H1 (cell line): ENCODE measurements around the gene NFYB. TPM values are rescaled to one million over a fixed set of nuclear protein-coding genes. Genes with fewer than 3 reads are reported as not detected.

Source experiments
- CTCF ChIA-PET: fragments of 300-600 bp; sonication (Branson Sonifier 250); formaldehyde crosslinking; loops from one replicate; lab custom pipeline; 2021; ENCODE audit not compliant: partially characterized antibody; lab: Charles Lee
- POLR2A ChIA-PET: fragments of 300-600 bp; sonication (Branson Sonifier 250); formaldehyde crosslinking; loops from one replicate; lab custom pipeline; 2021; ENCODE audit warnings: inconsistent platforms; ENCODE audit not compliant: partially characterized antibody; lab: Charles Lee
- DNase-seq, 2 experiments: peaks; one replicate each; pipeline versions ENCODE4 v3.0.0 to v3.0.0-alpha.2; 2010 to 2022; ENCODE audit warnings: low spot score in 2 of 2, low read depth in 1 of 2, mixed read lengths in 1 of 2
- FAIRE-seq: peaks from 2 replicates; lab custom pipeline; 2011; peaks lifted over from hg19 to GRCh38; lab: Jason Lieb, UNC
- H2AFZ ChIP-seq: 2 replicates; pipeline ENCODE4 v1.8.1; 2012; ENCODE audit warnings: low read length, inconsistent platforms
- H2AK5ac ChIP-seq: 2 replicates; pipeline ENCODE4 v1.6.1; 2013; ENCODE audit warnings: low read depth, low read length
- H2BK120ac ChIP-seq: replicated peaks from 2 replicates; pipeline ENCODE3; 2013; ENCODE audit warnings: low read depth, low read length, inconsistent platforms
- H2BK12ac ChIP-seq: 2 replicates; pipeline ENCODE4 v1.6.1; 2013; ENCODE audit warnings: low read depth, low read length
- H2BK15ac ChIP-seq: 2 replicates; pipeline ENCODE4 v1.6.1; 2013; ENCODE audit warnings: low read length
- H2BK20ac ChIP-seq: 2 replicates; pipeline ENCODE4 v1.6.1; 2013; ENCODE audit warnings: low read length
- H2BK5ac ChIP-seq: 2 replicates; pipeline ENCODE4 v1.6.1; 2013; ENCODE audit warnings: low read depth, low read length
- H3K14ac ChIP-seq: 2 replicates; pipeline ENCODE4 v1.6.1; 2013; ENCODE audit warnings: inconsistent platforms; ENCODE audit not compliant: insufficient read length
- H3K18ac ChIP-seq: 2 replicates; pipeline ENCODE4 v1.6.1; 2013; ENCODE audit warnings: low read length; ENCODE audit errors: extremely low read depth
- H3K23ac ChIP-seq: 2 replicates; pipeline ENCODE4 v1.6.1; 2013; ENCODE audit warnings: inconsistent platforms; ENCODE audit not compliant: insufficient read length
- H3K23me2 ChIP-seq: 2 replicates; pipeline ENCODE4 v1.6.1; 2013; ENCODE audit warnings: low read depth, low read length
- H3K27ac ChIP-seq: 2 replicates; pipeline ENCODE4 v1.6.1; 2011; ENCODE audit warnings: low read depth, low read length, inconsistent platforms
- H3K27me3 ChIP-seq, 4 experiments: replicated peaks in 1 of 4; 1 replicate in 1 of 4; 2 replicates in 3 of 4; pipeline versions ENCODE4 v1.6.1 to v1.8.1; 2011 to 2013; ENCODE audit warnings: low read length in 3 of 4, mild to moderate bottlenecking in 3 of 4, inconsistent platforms in 2 of 4, mixed read lengths in 2 of 4, moderate library complexity in 1 of 4; ENCODE audit not compliant: control insufficient read depth in 3 of 4, insufficient read depth in 3 of 4; ENCODE audit errors: extremely low read depth in 1 of 4
- H3K36me3 ChIP-seq, 4 experiments: 2 replicates each; pipeline versions ENCODE4 v1.6.1 to v1.8.1; 2011 to 2013; ENCODE audit warnings: mild to moderate bottlenecking in 4 of 4, low read length in 3 of 4, moderate library complexity in 2 of 4, control low read depth in 1 of 4, inconsistent platforms in 1 of 4; ENCODE audit not compliant: insufficient read depth in 4 of 4, control insufficient read depth in 2 of 4
- H3K4ac ChIP-seq: replicated peaks from 2 replicates; pipeline ENCODE3; 2013; ENCODE audit warnings: low read length, low read depth, mixed read lengths, inconsistent platforms; ENCODE audit not compliant: insufficient read length
- H3K4me1 ChIP-seq, 4 experiments: replicated peaks in 1 of 4; 1 replicate in 1 of 4; 2 replicates in 3 of 4; pipeline versions ENCODE4 v1.6.1 to v1.8.1; 2011 to 2013; ENCODE audit warnings: low read length in 3 of 4, inconsistent platforms in 2 of 4, mixed read lengths in 1 of 4; ENCODE audit not compliant: insufficient read depth in 4 of 4, control insufficient read depth in 3 of 4
- H3K4me2 ChIP-seq, 2 experiments: 2 replicates each; pipeline versions ENCODE4 v1.6.1 to v1.8.1; 2011 to 2013; ENCODE audit warnings: low read depth in 2 of 2, low read length in 2 of 2, control low read depth in 1 of 2, inconsistent platforms in 1 of 2, mild to moderate bottlenecking in 1 of 2; ENCODE audit not compliant: insufficient read depth in 1 of 2
- H3K4me3 ChIP-seq, 4 experiments: fragments of 200-600, 300-600 bp in 1 of 4; sonication (generic), shearing (Covaris generic), sonication (Bioruptor Twin) in 1 of 4; 2 replicates each; pipeline versions ENCODE4 v1.5.1 to v1.8.1; 2011 to 2016; ENCODE audit warnings: low read length in 4 of 4, low read depth in 3 of 4, control low read depth in 2 of 4, inconsistent platforms in 2 of 4, mild to moderate bottlenecking in 2 of 4, mixed read lengths in 1 of 4, moderate library complexity in 1 of 4; ENCODE audit not compliant: insufficient read depth in 2 of 4; ENCODE audit errors: extremely low read depth in 1 of 4
- H3K56ac ChIP-seq: replicated peaks from 2 replicates; pipeline ENCODE3; 2013; ENCODE audit warnings: low read depth, mild to moderate bottlenecking, mixed read lengths, low read length, inconsistent platforms; ENCODE audit not compliant: insufficient read length
- H3K79me1 ChIP-seq: 2 replicates; pipeline ENCODE4 v1.6.1; 2013; ENCODE audit warnings: low read depth, low read length, control low read depth
- H3K79me2 ChIP-seq, 2 experiments: 2 replicates each; pipeline versions ENCODE4 v1.6.1 to v1.8.1; 2012 to 2013; ENCODE audit warnings: low read length in 2 of 2, mild to moderate bottlenecking in 2 of 2, inconsistent platforms in 1 of 2; ENCODE audit not compliant: insufficient read depth in 2 of 2, control insufficient read depth in 1 of 2
- H3K9ac ChIP-seq, 4 experiments: replicated peaks in 1 of 4; 1 replicate in 1 of 4; 2 replicates in 3 of 4; pipeline versions ENCODE4 v1.6.1 to v1.8.1; 2011 to 2013; ENCODE audit warnings: low read depth in 3 of 4, low read length in 3 of 4, control low read depth in 2 of 4, mild to moderate bottlenecking in 2 of 4, moderate library complexity in 2 of 4, inconsistent platforms in 1 of 4; ENCODE audit errors: extremely low read depth in 1 of 4
- H3K9me3 ChIP-seq, 2 experiments: 2 replicates each; pipeline versions ENCODE4 v1.6.1 to v1.8.1; 2012 to 2013; ENCODE audit warnings: mild to moderate bottlenecking in 2 of 2, moderate library complexity in 2 of 2, control low read depth in 1 of 2, inconsistent platforms in 1 of 2, low read depth in 1 of 2, low read length in 1 of 2, mixed read lengths in 1 of 2; ENCODE audit not compliant: insufficient read depth in 2 of 2
- H4K20me1 ChIP-seq, 2 experiments: replicated peaks in 1 of 2; 2 replicates each; pipeline versions ENCODE3 to v1.8.1; 2011 to 2013; ENCODE audit warnings: inconsistent platforms in 2 of 2, low read length in 2 of 2, mild to moderate bottlenecking in 1 of 2; ENCODE audit not compliant: insufficient read depth in 2 of 2, control insufficient read depth in 1 of 2
- H4K5ac ChIP-seq: 2 replicates; pipeline ENCODE4 v1.6.1; 2013; ENCODE audit warnings: low read length, low read depth, mixed read lengths, inconsistent platforms; ENCODE audit not compliant: insufficient read length
- H4K8ac ChIP-seq: 2 replicates; pipeline ENCODE4 v1.8.0; 2013; ENCODE audit warnings: mild to moderate bottlenecking, moderate library complexity, low read length, inconsistent platforms; ENCODE audit not compliant: insufficient read depth; ENCODE audit errors: extremely low read depth
- H4K91ac ChIP-seq: replicated peaks from 2 replicates; pipeline ENCODE3; 2013; ENCODE audit warnings: low read length, mixed read lengths, inconsistent platforms; ENCODE audit not compliant: insufficient read length
- CHD1 ChIP-seq: IDR thresholded peaks from 2 replicates; pipeline ENCODE4 v1.6.1; 2012; ENCODE audit warnings: low read depth, low read length, improper control_type of control experiment
- E2F6 ChIP-seq: IDR thresholded peaks from 2 replicates; pipeline ENCODE4 v1.6.1; 2012; ENCODE audit warnings: inconsistent platforms
- GTF2F1 ChIP-seq: IDR thresholded peaks from 2 replicates; pipeline ENCODE4 v1.6.1; 2012; ENCODE audit warnings: low read depth, low read length, improper control_type of control experiment, borderline replicate concordance
- HDAC2 ChIP-seq, 2 experiments: fragments of 300-600 bp in 1 of 2; sonication (generic) in 1 of 2; IDR thresholded peaks; 2 replicates each; pipeline ENCODE4 v1.6.1; 2011 to 2012; ENCODE audit warnings: low read depth in 2 of 2, low read length in 2 of 2, mild to moderate bottlenecking in 2 of 2, moderate library complexity in 2 of 2, borderline replicate concordance in 1 of 2, inconsistent platforms in 1 of 2
- KDM1A ChIP-seq: fragments of 200-600, 300-600 bp; sonication (generic); IDR thresholded peaks from 2 replicates; pipeline ENCODE4 v1.7.1; 2016; ENCODE audit warnings: mild to moderate bottlenecking, low read length, borderline replicate concordance
- POLR2A ChIP-seq, 2 experiments: IDR thresholded peaks; 1 replicate in 1 of 2; 2 replicates in 1 of 2; pipeline ENCODE4 v1.6.1; 2011; ENCODE audit warnings: low read depth in 2 of 2, low read length in 2 of 2, mild to moderate bottlenecking in 2 of 2; ENCODE audit errors: control extremely low read depth in 1 of 2
- POLR2AphosphoS5 ChIP-seq: IDR thresholded peaks from 2 replicates; pipeline ENCODE4 v1.6.1; 2011; ENCODE audit warnings: low read depth, low read length
- RNF2 ChIP-seq: fragments of 200-900, 300-1000 bp; sonication (generic); IDR thresholded peaks from 2 replicates; pipeline ENCODE4 v1.7.1; 2016; ENCODE audit warnings: borderline replicate concordance, low read depth, mild to moderate bottlenecking, antibody characterized with exemption, low read length; ENCODE audit not compliant: poor library complexity, severe bottlenecking; ENCODE audit errors: missing control alignments
- SAP30 ChIP-seq: fragments of 300-600 bp; sonication (generic); IDR thresholded peaks from 2 replicates; pipeline ENCODE4 v1.7.1; 2012; ENCODE audit warnings: low read length, moderate library complexity, mild to moderate bottlenecking, inconsistent platforms; ENCODE audit not compliant: insufficient read depth, insufficient replicate concordance
- TEAD4 ChIP-seq: IDR thresholded peaks from 2 replicates; pipeline ENCODE4 v1.6.1; 2012; ENCODE audit warnings: low read depth, low read length, inconsistent platforms, mixed read lengths
- WGBS, 2 experiments: shearing (Covaris generic) in 1 of 2; methylation state at CpG; one replicate each; pipeline versions ENCODE4 v1.1.6 to v1.1.7; 2013 to 2015; ENCODE audit warnings: low lambda C conversion rate in 2 of 2, mixed read lengths in 2 of 2, inconsistent platforms in 1 of 2, low coverage in 1 of 2, missing lambda C conversion rate in 1 of 2; ENCODE audit not compliant: insufficient replicate concordance in 2 of 2, insufficient coverage in 1 of 2, insufficient read length in 1 of 2; ENCODE audit errors: extremely low coverage in 1 of 2, missing lambda C conversion rate in 1 of 2; 5-methylcytosine and 5-hydroxymethylcytosine counted together
- polyA plus RNA-seq, 7 experiments: library from polyadenylated mRNA; depleted of rRNA in 3 of 7; stranded (reverse) in 5 of 7; unstranded in 2 of 7; fragments of >200 nt in 5 of 7; fragments of 200-250 nt in 2 of 7; gene quantifications; 1 replicate in 5 of 7; 2 replicates in 1 of 7; 4 replicates in 1 of 7; pipeline versions ENCODE4 v1.2.1 to v1.2.3, GENCODE V29; 2011 to 2013; ENCODE audit warnings: missing spikeins in 2 of 7, mixed read lengths in 2 of 7
- total RNA-seq: library from RNA; stranded (reverse); fragmentation: NEBNext Ultra II Directional; extraction: Animal tissue kit (Norgen Biotek cat#: 25700); gene quantifications from 2 replicates; pipeline ENCODE4 v1.2.1, GENCODE V29; 2021

NFYB gene
- total and polyA plus RNA-seq, 2 of the 8 experiments (the other 6 are each of a cell fraction or from before 2014, with no cell fraction given) = 29.1 to 43.5 TPM

GRCh38 chr12:104171785-104172569, 34.0 kb upstream of the NFYB start:
- H3K36me3 ChIP-seq = no peaks in the 10 kb centered on the region; a peak in 1 of 8 replicates
- H2BK120ac ChIP-seq = no peak overlapping the region
- H3K79me2 ChIP-seq = no peaks in the 10 kb centered on the region
- no peaks in the 10 kb centered on the region for H3K79me1 ChIP-seq
- H4K91ac ChIP-seq = no peak overlapping the region
- DNase-seq (peak; percentile 9 to 72), FAIRE-seq (no peak)
- no peak overlapping the region for H2BK15ac ChIP-seq
- no peak overlapping the region for H4K5ac ChIP-seq
- no peak overlapping the region for H3K27ac ChIP-seq
- no peak overlapping the region for H2AK5ac ChIP-seq
- H2BK12ac ChIP-seq = no peak overlapping the region
- H3K56ac ChIP-seq = no peak overlapping the region
- CTCF ChIA-PET = no interaction called here
- TF ChIP-seq POLR2AphosphoS5 (no peak), TEAD4 (no peak), E2F6 (no peak), POLR2A (IDR thresholded peaks at IDR 0.05; ENCODE audit: control extremely low read depth in 1 of 2, low read depth in 2 of 2, low read length in 2 of 2) (no peak), HDAC2 (IDR thresholded peaks at IDR 0.05; ENCODE audit: borderline replicate concordance in 1 of 2, low read depth in 2 of 2, low read length in 2 of 2) (no peak), SAP30 (no peak), GTF2F1 (no peak), CHD1 (no peak), KDM1A (no peak), RNF2 (no peak)
- no peaks in the 10 kb centered on the region for H3K23me2 ChIP-seq
- H3K4ac ChIP-seq = no peak overlapping the region
- H3K4me3 ChIP-seq = no peak overlapping the region
- 0 out of 7 replicates have a peak, but pooled peaks cover 0 to 2% (median 0%) of the 10 kb centered on the region in 4 experiments for H3K27me3 ChIP-seq
- no peaks in the 10 kb centered on the region for H3K9me3 ChIP-seq
- H3K4me2 ChIP-seq = peak overlapping the region in 1 of 2 experiments; percentile 30; a peak in 3 of 4 replicates
- H3K18ac ChIP-seq = no peak overlapping the region; the same call in 1 of the 2 replicates
- no peaks in the 10 kb centered on the region for H3K4me1 ChIP-seq
- peak overlapping the region; percentile 91 for H2AFZ ChIP-seq
- no peak overlapping the region for H4K8ac ChIP-seq
- 84% methylated on average over 20 of the region's 28 CpGs; no CpG with 5 or more reads in 1 of the 2 experiments for WGBS, 2 experiments
- no peak overlapping the region for H3K23ac ChIP-seq
- no peak overlapping the region for H3K14ac ChIP-seq
- H3K9ac ChIP-seq = no peak overlapping the region
- H2BK5ac ChIP-seq = no peak overlapping the region
- no peaks in the 10 kb centered on the region for H4K20me1 ChIP-seq
- H2BK20ac ChIP-seq = no peak overlapping the region
- POLR2A ChIA-PET = interaction anchor here (1.7 to 2.5 kb wide), 3 partner anchors 14 to 117 kb away, joined by 4 to 10 read pairs (median 9); partner anchors contain the start of gene NFYB
